K562 (cell line): ENCODE data around the gene CDKN1C.

ENCODE experiments used
- KDM1A ChIP-seq, 2 experiments: fragments of 450-650 bp; IDR thresholded peaks; 2 replicates each; pipeline ENCODE4 v1.6.1; 2016; ENCODE audit warnings: mild to moderate bottlenecking in 2 of 2
- SAP30 ChIP-seq: fragments of 200-600 bp; sonication (generic); IDR thresholded peaks from 2 replicates; pipeline ENCODE4 v1.6.1; 2012; ENCODE audit warnings: borderline replicate concordance, low read depth, mild to moderate bottlenecking, moderate library complexity, low read length, control low read depth, inconsistent platforms; ENCODE audit not compliant: insufficient read depth, poor library complexity, severe bottlenecking

GRCh38 chr11:2847561-2847960 lies 38.0 kb downstream of the CDKN1C start:
- TF ChIP-seq SAP30: no peak
- no peak for TF ChIP-seq KDM1A (IDR thresholded peaks at IDR 0.05)
